Neuronal stem cell (in vitro differentiated cells): ENCODE results near the gene WNT11.

ENCODE experiments used
- DNase-seq: peaks from one replicate; pipeline ENCODE4 v3.0.0-alpha.2; 2013; ENCODE audit warnings: low spot score
- H2AFZ ChIP-seq: one replicate; pipeline ENCODE4 v1.6.1; 2013; ENCODE audit warnings: mild to moderate bottlenecking, low read length, inconsistent platforms
- H2AK5ac ChIP-seq: 2 replicates; pipeline ENCODE4 v1.6.1; 2013; ENCODE audit warnings: low read depth, mild to moderate bottlenecking, inconsistent platforms, low read length, moderate library complexity, mixed read lengths
- H2BK120ac ChIP-seq: 2 replicates; pipeline ENCODE4 v1.6.1; 2013; ENCODE audit warnings: low read depth, mild to moderate bottlenecking, inconsistent platforms, low read length, moderate library complexity, mixed read lengths
- H2BK12ac ChIP-seq: one replicate; pipeline ENCODE4 v1.6.1; 2013; ENCODE audit warnings: low read length, inconsistent platforms
- H2BK15ac ChIP-seq: 2 replicates; pipeline ENCODE4 v1.6.1; 2013; ENCODE audit warnings: mild to moderate bottlenecking, low read length, inconsistent platforms, mixed read lengths
- H2BK5ac ChIP-seq: one replicate; pipeline ENCODE4 v1.6.1; 2013; ENCODE audit warnings: inconsistent platforms, mild to moderate bottlenecking, low read length, moderate library complexity
- H3K14ac ChIP-seq: one replicate; pipeline ENCODE4 v1.6.1; 2013; ENCODE audit warnings: low read length, inconsistent platforms
- H3K18ac ChIP-seq: 2 replicates; pipeline ENCODE4 v1.6.1; 2013; ENCODE audit warnings: low read length, inconsistent platforms
- H3K23ac ChIP-seq: 2 replicates; pipeline ENCODE4 v1.6.1; 2013; ENCODE audit warnings: low read depth, mild to moderate bottlenecking, mixed read lengths, low read length, inconsistent platforms; ENCODE audit not compliant: poor library complexity
- H3K27ac ChIP-seq: replicated peaks from 3 replicates; pipeline ENCODE4 v1.5.1; 2013; ENCODE audit warnings: low read length, inconsistent platforms
- H3K27me3 ChIP-seq, 3 experiments: 2 replicates each; pipeline ENCODE4 v1.6.1; 2013; ENCODE audit warnings: low read length in 3 of 3, mild to moderate bottlenecking in 2 of 3, inconsistent platforms in 1 of 3, low read depth in 1 of 3, mixed read lengths in 1 of 3, moderate library complexity in 1 of 3; ENCODE audit not compliant: control insufficient read depth in 3 of 3, insufficient read depth in 3 of 3
- H3K36me3 ChIP-seq, 2 donors: replicated peaks in 1 of 2; 2 replicates each; pipeline ENCODE4 v1.6.1; 2013; ENCODE audit warnings: low read length in 2 of 2; ENCODE audit not compliant: control insufficient read depth in 2 of 2, insufficient read depth in 2 of 2
- H3K4ac ChIP-seq: 2 replicates; pipeline ENCODE4 v1.6.1; 2013; ENCODE audit warnings: inconsistent platforms, mild to moderate bottlenecking, low read length, moderate library complexity
- H3K4me1 ChIP-seq, 2 donors: 1 replicate in 1 of 2; 2 replicates in 1 of 2; pipeline ENCODE4 v1.6.1; 2013; ENCODE audit warnings: low read length in 2 of 2, low read depth in 1 of 2; ENCODE audit not compliant: control insufficient read depth in 2 of 2, insufficient read depth in 1 of 2
- H3K4me2 ChIP-seq: one replicate; pipeline ENCODE4 v1.6.1; 2013; ENCODE audit warnings: mild to moderate bottlenecking, low read length, inconsistent platforms; ENCODE audit not compliant: insufficient read depth, poor library complexity, severe bottlenecking
- H3K4me3 ChIP-seq, 2 donors: 2 replicates each; pipeline ENCODE4 v1.5.1; 2013; ENCODE audit warnings: low read length in 2 of 2, mild to moderate bottlenecking in 2 of 2, inconsistent platforms in 1 of 2, moderate library complexity in 1 of 2
- H3K79me1 ChIP-seq: one replicate; pipeline ENCODE4 v1.6.1; 2013; ENCODE audit warnings: low read depth, mild to moderate bottlenecking, inconsistent platforms, low read length, moderate library complexity
- H3K9ac ChIP-seq: one replicate; pipeline ENCODE4 v1.6.1; 2013; ENCODE audit warnings: mild to moderate bottlenecking, low read depth, low read length, inconsistent platforms; ENCODE audit not compliant: poor library complexity
- H3K9me3 ChIP-seq, 2 donors: replicated peaks in 1 of 2; 2 replicates each; pipeline versions ENCODE3 to v1.6.1; 2013; ENCODE audit warnings: low read length in 2 of 2, mild to moderate bottlenecking in 2 of 2, inconsistent platforms in 1 of 2, low read depth in 1 of 2, mixed read lengths in 1 of 2, moderate library complexity in 1 of 2; ENCODE audit not compliant: control insufficient read depth in 2 of 2, insufficient read depth in 1 of 2
- H4K8ac ChIP-seq: one replicate; pipeline ENCODE4 v1.6.1; 2013; ENCODE audit warnings: low read depth, mild to moderate bottlenecking, inconsistent platforms, low read length, moderate library complexity
- H4K91ac ChIP-seq: one replicate; pipeline ENCODE4 v1.6.1; 2013; ENCODE audit warnings: low read length, low read depth, mild to moderate bottlenecking, inconsistent platforms; ENCODE audit not compliant: poor library complexity
- WGBS, 2 donors: extraction: QIAGEN DNeasy Blood & Tissue Kit; methylation state at CpG; one replicate each; pipeline ENCODE4 v1.1.7; 2013; ENCODE audit warnings: missing lambda C conversion rate in 2 of 2, mixed read lengths in 1 of 2; ENCODE audit not compliant: insufficient read length in 2 of 2, insufficient replicate concordance in 1 of 2; ENCODE audit errors: extremely low coverage in 2 of 2; 5-methylcytosine and 5-hydroxymethylcytosine counted together

Gene WNT11

GRCh38 chr11:76152086-76152681, 54.1 kb downstream of the WNT11 start:
- Histone ChIP-seq H2BK120ac (no peak overlapping the region), H3K27ac (no peak overlapping the region), H3K4ac (no peak overlapping the region), H3K14ac (no peak overlapping the region), H3K23ac (no peak overlapping the region), H3K27me3 (peaks cover 0 to 17% (median 0%) of the 10 kb centered on the region in 3 experiments), H2AK5ac (no peak overlapping the region), H4K8ac (no peak overlapping the region), H2BK12ac (peak overlapping the region; percentile 2), H3K18ac (peak overlapping the region; percentile 90), H3K9ac (no peak overlapping the region), H3K36me3 (no peaks in the 10 kb centered on the region), H4K91ac (no peak overlapping the region), H3K4me3 (peak overlapping the region in 1 of 2 donors; percentile 58), H3K4me1 (peaks cover 2 to 12% of the 10 kb centered on the region in 2 donors), H3K79me1 (no peaks in the 10 kb centered on the region), H2BK5ac (peak overlapping the region; percentile 2), H3K9me3 (no peaks in the 10 kb centered on the region), H2AFZ (peak overlapping the region; percentile 90), H3K4me2 (peak overlapping the region; percentile 81), H2BK15ac (no peak overlapping the region)
- peak; percentile 69 for DNase-seq
- no CpG with 5 or more reads among the region's 30 CpGs for WGBS, 2 donors

GRCh38 chr11:76151556-76152085, 54.7 kb downstream of the WNT11 start:
- Histone ChIP-seq H3K36me3 (no peaks in the 10 kb centered on the region), H2AK5ac (peak overlapping the region; percentile 91), H3K14ac (no peak overlapping the region), H3K27me3 (peaks cover 0 to 16% (median 0%) of the 10 kb centered on the region in 3 experiments), H3K27ac (no peak overlapping the region), H2AFZ (peak overlapping the region; percentile 90), H3K79me1 (no peaks in the 10 kb centered on the region), H2BK15ac (no peak overlapping the region), H2BK12ac (peak overlapping the region; percentile 2), H3K18ac (peak overlapping the region; percentile 4), H3K4ac (no peak overlapping the region), H3K9me3 (no peaks in the 10 kb centered on the region), H2BK5ac (no peak overlapping the region), H3K4me3 (no peak overlapping the region), H3K4me1 (peaks cover 2 to 12% of the 10 kb centered on the region in 2 donors), H2BK120ac (no peak overlapping the region), H4K91ac (no peak overlapping the region), H4K8ac (no peak overlapping the region), H3K9ac (peak overlapping the region; percentile 51), H3K23ac (no peak overlapping the region), H3K4me2 (no peak overlapping the region)
- no CpG with 5 or more reads among the region's 5 CpGs for WGBS, 2 donors
- no peak for DNase-seq

- no peaks in the 10 kb centered on the region for H3K79me1 ChIP-seq
- no peaks in the 10 kb centered on the region for H3K36me3 ChIP-seq
- H3K4me3 ChIP-seq: no peak overlapping the region
- peaks cover 2 to 12% of the 10 kb centered on the region in 2 donors for H3K4me1 ChIP-seq
- WGBS, 2 donors: no CpG with 5 or more reads among the region's 4 CpGs
- no peak overlapping the region for H2AFZ ChIP-seq
- H2BK15ac ChIP-seq: no peak overlapping the region
- no peaks in the 10 kb centered on the region for H3K9me3 ChIP-seq
- H3K23ac ChIP-seq: no peak overlapping the region
- H3K18ac ChIP-seq: peak overlapping the region; percentile 27
- peaks cover 0 to 16% (median 0%) of the 10 kb centered on the region in 3 experiments for H3K27me3 ChIP-seq
- H2BK5ac ChIP-seq: no peak overlapping the region
- no peak for DNase-seq
- no peak overlapping the region for H3K9ac ChIP-seq
- H3K4ac ChIP-seq: no peak overlapping the region
- no peak overlapping the region for H4K91ac ChIP-seq
- no peak overlapping the region for H3K27ac ChIP-seq
- no peak overlapping the region for H2BK12ac ChIP-seq
- H3K14ac ChIP-seq: no peak overlapping the region
- H3K4me2 ChIP-seq: no peak overlapping the region
- H2AK5ac ChIP-seq: no peak overlapping the region
- no peak overlapping the region for H2BK120ac ChIP-seq
- no peak overlapping the region for H4K8ac ChIP-seq
Measured at GRCh38 chr11:76150141-76150540, 56.2 kb downstream of the WNT11 start.

- H3K79me1 ChIP-seq: no peaks in the 10 kb centered on the region
- no peak overlapping the region for H3K4me2 ChIP-seq
- peaks cover 0 to 16% (median 0%) of the 10 kb centered on the region in 3 experiments for H3K27me3 ChIP-seq
- no peak overlapping the region for H2AFZ ChIP-seq
- no peak overlapping the region for H3K4ac ChIP-seq
- peaks cover 2 to 12% of the 10 kb centered on the region in 2 donors for H3K4me1 ChIP-seq
- no peak for DNase-seq
- H3K9me3 ChIP-seq: no peaks in the 10 kb centered on the region
- no peak overlapping the region for H2BK5ac ChIP-seq
- H3K27ac ChIP-seq: no peak overlapping the region
- no peak overlapping the region for H3K23ac ChIP-seq
- H3K36me3 ChIP-seq: no peaks in the 10 kb centered on the region
- no peak overlapping the region for H3K9ac ChIP-seq
- H3K14ac ChIP-seq: no peak overlapping the region
- H2BK15ac ChIP-seq: no peak overlapping the region
- H3K18ac ChIP-seq: peak overlapping the region; percentile 27
- H4K8ac ChIP-seq: no peak overlapping the region
- no CpG with 5 or more reads among the region's 6 CpGs for WGBS, 2 donors
- no peak overlapping the region for H2BK120ac ChIP-seq
- H2AK5ac ChIP-seq: no peak overlapping the region
- H2BK12ac ChIP-seq: no peak overlapping the region
- H4K91ac ChIP-seq: no peak overlapping the region
- no peak overlapping the region for H3K4me3 ChIP-seq
Measured at GRCh38 chr11:76149713-76150112, 56.6 kb downstream of the WNT11 start.
